ENCODE measurements around the gene CNTN5.

The CNTN5 gene

DNA sequence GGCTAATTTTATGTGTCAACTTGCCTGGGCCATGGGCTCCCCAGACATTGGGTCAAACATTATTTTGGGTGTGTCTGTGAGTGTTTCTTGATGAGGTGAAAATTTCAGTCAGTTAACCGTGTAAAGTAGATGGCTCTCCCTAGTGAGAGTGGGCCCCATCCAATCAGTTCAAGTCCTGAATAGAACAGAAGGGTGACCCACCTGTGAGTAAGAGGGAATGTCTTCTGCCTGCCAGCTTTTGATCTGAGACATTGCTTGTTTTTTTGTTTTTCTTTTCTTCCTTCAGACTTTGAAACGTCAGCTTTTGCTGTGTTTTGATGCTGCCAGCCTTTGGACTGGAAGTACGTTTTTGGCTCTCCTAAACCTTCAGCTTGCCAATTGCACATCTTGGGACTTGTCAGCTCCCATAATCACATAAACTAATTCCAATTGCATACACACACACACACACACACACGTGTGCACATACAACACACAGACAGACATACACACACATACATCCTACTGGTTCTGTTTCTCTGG, 300.1 kb downstream of the CNTN5 start:
- ATAC-seq: no peak
- TF ChIP-seq, protein P1, sequence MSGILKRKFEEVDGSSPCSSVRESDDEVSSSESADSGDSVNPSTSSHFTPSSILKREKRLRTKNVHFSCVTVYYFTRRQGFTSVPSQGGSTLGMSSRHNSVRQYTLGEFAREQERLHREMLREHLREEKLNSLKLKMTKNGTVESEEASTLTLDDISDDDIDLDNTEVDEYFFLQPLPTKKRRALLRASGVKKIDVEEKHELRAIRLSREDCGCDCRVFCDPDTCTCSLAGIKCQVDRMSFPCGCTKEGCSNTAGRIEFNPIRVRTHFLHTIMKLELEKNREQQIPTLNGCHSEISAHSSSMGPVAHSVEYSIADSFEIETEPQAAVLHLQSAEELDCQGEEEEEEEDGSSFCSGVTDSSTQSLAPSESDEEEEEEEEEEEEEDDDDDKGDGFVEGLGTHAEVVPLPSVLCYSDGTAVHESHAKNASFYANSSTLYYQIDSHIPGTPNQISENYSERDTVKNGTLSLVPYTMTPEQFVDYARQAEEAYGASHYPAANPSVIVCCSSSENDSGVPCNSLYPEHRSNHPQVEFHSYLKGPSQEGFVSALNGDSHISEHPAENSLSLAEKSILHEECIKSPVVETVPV (CRISPR knock-in tag; IDR thresholded peaks at IDR 0.05): no peak
- no peak for TF ChIP-seq ZNF8 (CRISPR knock-in tag; IDR thresholded peaks at IDR 0.05)
- TF ChIP-seq OSR1 (CRISPR knock-in tag; IDR thresholded peaks at IDR 0.05): no peak
- TF ChIP-seq, protein P2, sequence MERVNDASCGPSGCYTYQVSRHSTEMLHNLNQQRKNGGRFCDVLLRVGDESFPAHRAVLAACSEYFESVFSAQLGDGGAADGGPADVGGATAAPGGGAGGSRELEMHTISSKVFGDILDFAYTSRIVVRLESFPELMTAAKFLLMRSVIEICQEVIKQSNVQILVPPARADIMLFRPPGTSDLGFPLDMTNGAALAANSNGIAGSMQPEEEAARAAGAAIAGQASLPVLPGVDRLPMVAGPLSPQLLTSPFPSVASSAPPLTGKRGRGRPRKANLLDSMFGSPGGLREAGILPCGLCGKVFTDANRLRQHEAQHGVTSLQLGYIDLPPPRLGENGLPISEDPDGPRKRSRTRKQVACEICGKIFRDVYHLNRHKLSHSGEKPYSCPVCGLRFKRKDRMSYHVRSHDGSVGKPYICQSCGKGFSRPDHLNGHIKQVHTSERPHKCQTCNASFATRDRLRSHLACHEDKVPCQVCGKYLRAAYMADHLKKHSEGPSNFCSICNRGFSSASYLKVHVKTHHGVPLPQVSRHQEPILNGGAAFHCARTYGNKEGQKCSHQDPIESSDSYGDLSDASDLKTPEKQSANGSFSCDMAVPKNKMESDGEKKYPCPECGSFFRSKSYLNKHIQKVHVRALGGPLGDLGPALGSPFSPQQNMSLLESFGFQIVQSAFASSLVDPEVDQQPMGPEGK (CRISPR knock-in tag; IDR thresholded peaks at IDR 0.05; ENCODE audit: borderline replicate concordance): no peak
- no peak for TF ChIP-seq ZFP30 (CRISPR knock-in tag; IDR thresholded peaks at IDR 0.05)
- TF ChIP-seq, protein P3, sequence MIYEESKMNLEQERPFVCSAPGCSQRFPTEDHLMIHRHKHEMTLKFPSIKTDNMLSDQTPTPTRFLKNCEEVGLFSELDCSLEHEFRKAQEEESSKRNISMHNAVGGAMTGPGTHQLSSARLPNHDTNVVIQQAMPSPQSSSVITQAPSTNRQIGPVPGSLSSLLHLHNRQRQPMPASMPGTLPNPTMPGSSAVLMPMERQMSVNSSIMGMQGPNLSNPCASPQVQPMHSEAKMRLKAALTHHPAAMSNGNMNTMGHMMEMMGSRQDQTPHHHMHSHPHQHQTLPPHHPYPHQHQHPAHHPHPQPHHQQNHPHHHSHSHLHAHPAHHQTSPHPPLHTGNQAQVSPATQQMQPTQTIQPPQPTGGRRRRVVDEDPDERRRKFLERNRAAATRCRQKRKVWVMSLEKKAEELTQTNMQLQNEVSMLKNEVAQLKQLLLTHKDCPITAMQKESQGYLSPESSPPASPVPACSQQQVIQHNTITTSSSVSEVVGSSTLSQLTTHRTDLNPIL (CRISPR knock-in tag; IDR thresholded peaks at IDR 0.05; ENCODE audit: low read depth): no peak
- no peak for TF ChIP-seq ZFP3 (CRISPR knock-in tag; IDR thresholded peaks at IDR 0.05)
- TF ChIP-seq GLIS3 (CRISPR knock-in tag; IDR thresholded peaks at IDR 0.05): no peak
- TF ChIP-seq ARNTL (CRISPR knock-in tag; IDR thresholded peaks at IDR 0.05; ENCODE audit: borderline replicate concordance, low read depth): no peak
- no peak for TF ChIP-seq TOX (CRISPR knock-in tag; IDR thresholded peaks at IDR 0.05; ENCODE audit: borderline replicate concordance)
- TF ChIP-seq SNAI2 (CRISPR knock-in tag; IDR thresholded peaks at IDR 0.05): no peak
- no peak for TF ChIP-seq TCF4 (CRISPR knock-in tag; IDR thresholded peaks at IDR 0.05; ENCODE audit: borderline replicate concordance)
- TF ChIP-seq ESRRG (CRISPR knock-in tag; IDR thresholded peaks at IDR 0.05): no peak
- no peak for TF ChIP-seq RARB (CRISPR knock-in tag; IDR thresholded peaks at IDR 0.05)
- TF ChIP-seq ZNF565 (CRISPR knock-in tag; conservative IDR thresholded peaks at IDR 0.05; ENCODE audit: low read depth): no peak
- TF ChIP-seq, protein P4, sequence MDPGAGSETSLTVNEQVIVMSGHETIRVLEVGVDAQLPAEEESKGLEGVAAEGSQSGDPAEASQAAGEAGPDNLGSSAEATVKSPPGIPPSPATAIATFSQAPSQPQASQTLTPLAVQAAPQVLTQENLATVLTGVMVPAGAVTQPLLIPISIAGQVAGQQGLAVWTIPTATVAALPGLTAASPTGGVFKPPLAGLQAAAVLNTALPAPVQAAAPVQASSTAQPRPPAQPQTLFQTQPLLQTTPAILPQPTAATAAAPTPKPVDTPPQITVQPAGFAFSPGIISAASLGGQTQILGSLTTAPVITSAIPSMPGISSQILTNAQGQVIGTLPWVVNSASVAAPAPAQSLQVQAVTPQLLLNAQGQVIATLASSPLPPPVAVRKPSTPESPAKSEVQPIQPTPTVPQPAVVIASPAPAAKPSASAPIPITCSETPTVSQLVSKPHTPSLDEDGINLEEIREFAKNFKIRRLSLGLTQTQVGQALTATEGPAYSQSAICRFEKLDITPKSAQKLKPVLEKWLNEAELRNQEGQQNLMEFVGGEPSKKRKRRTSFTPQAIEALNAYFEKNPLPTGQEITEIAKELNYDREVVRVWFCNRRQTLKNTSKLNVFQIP (CRISPR knock-in tag; IDR thresholded peaks at IDR 0.05; ENCODE audit: borderline replicate concordance, low read depth): no peak
- TF ChIP-seq ZC3H10 (CRISPR knock-in tag; IDR thresholded peaks at IDR 0.05): no peak
- TF ChIP-seq, protein P5, sequence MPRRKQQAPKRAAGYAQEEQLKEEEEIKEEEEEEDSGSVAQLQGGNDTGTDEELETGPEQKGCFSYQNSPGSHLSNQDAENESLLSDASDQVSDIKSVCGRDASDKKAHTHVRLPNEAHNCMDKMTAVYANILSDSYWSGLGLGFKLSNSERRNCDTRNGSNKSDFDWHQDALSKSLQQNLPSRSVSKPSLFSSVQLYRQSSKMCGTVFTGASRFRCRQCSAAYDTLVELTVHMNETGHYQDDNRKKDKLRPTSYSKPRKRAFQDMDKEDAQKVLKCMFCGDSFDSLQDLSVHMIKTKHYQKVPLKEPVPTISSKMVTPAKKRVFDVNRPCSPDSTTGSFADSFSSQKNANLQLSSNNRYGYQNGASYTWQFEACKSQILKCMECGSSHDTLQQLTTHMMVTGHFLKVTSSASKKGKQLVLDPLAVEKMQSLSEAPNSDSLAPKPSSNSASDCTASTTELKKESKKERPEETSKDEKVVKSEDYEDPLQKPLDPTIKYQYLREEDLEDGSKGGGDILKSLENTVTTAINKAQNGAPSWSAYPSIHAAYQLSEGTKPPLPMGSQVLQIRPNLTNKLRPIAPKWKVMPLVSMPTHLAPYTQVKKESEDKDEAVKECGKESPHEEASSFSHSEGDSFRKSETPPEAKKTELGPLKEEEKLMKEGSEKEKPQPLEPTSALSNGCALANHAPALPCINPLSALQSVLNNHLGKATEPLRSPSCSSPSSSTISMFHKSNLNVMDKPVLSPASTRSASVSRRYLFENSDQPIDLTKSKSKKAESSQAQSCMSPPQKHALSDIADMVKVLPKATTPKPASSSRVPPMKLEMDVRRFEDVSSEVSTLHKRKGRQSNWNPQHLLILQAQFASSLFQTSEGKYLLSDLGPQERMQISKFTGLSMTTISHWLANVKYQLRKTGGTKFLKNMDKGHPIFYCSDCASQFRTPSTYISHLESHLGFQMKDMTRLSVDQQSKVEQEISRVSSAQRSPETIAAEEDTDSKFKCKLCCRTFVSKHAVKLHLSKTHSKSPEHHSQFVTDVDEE (CRISPR knock-in tag; IDR thresholded peaks at IDR 0.05): no peak
- no peak for TF ChIP-seq CSDC2 (CRISPR knock-in tag; IDR thresholded peaks at IDR 0.05)

DNA sequence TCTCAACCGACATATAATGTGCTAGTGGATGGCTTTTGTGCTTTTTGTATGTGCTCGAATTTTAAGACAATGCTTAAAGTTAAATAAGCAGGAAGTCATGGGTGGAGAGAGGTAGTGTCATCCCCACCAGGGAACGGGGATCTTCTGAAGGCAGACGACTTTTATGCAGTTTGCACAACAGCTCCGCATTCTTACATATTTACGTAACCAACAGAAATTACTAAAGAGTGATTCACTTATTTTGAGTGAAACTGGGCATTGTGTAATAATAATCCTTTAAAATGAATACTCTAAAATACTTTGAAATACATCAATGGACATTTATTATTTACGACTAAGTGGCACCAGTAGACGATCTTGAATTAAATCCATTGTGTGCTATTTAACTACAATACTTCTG, 305.1 kb downstream of the CNTN5 start:
- TF ChIP-seq SNAI2 (CRISPR knock-in tag; IDR thresholded peaks at IDR 0.05): no peak
- TF ChIP-seq BACH2 (CRISPR knock-in tag; IDR thresholded peaks at IDR 0.05; ENCODE audit: borderline replicate concordance): no peak
- TF ChIP-seq TCF4 (CRISPR knock-in tag; IDR thresholded peaks at IDR 0.05; ENCODE audit: borderline replicate concordance): no peak
- TF ChIP-seq, protein P3 (CRISPR knock-in tag; IDR thresholded peaks at IDR 0.05; ENCODE audit: low read depth): no peak
- TF ChIP-seq PPARA (CRISPR knock-in tag; IDR thresholded peaks at IDR 0.05; ENCODE audit: borderline replicate concordance): no peak
- TF ChIP-seq ZFP30 (CRISPR knock-in tag; IDR thresholded peaks at IDR 0.05): no peak
- no peak for ATAC-seq

All from SK-N-SH treated with all-trans-retinoic acid at 6 μM for 48 hours (cell line).